ENCODE results near the gene KLRF1. TPM values are rescaled to one million over a fixed set of nuclear protein-coding genes. Genes with fewer than 3 reads are reported as not detected.
A peak's percentile ranks its signal among the peaks of the same experiment; 100 is the strongest.

The KLRF1 gene
- total and polyA plus RNA-seq, 3 experiments from 2014 or later, result 52.1 TPM; not detected in 2

- H3K36me3 ChIP-seq (ENCODE audit: insufficient read depth, low read length), result no peaks in the 10 kb centered on the region
- no peaks in the 10 kb centered on the region for H3K9me3 ChIP-seq (ENCODE audit: low read length)
- no peak for DNase-seq
- Mint-ChIP-seq H3K4me1 (peaks cover 46 to 66% (median 52%) of the 10 kb centered on the region in 3 donors), H3K4me3 (no peak overlapping the region), H3K9me3 (no peaks in the 10 kb centered on the region), H3K27ac (no peak overlapping the region), H3K36me3 (peaks cover 0 to 4% (median 1%) of the 10 kb centered on the region in 3 donors), H3K27me3 (no peaks in the 10 kb centered on the region)
- CTCF ChIA-PET, result no interaction called here
- POLR2A ChIA-PET, result interaction anchor here (0.7 to 1.0 kb wide), 2 partner anchors 14 to 31 kb away, joined by 3 to 6 read pairs; partner anchors contain the start of gene CD69
- H3K27me3 ChIP-seq (ENCODE audit: insufficient read depth, low read length, poor library complexity, severe bottlenecking), result no peaks in the 10 kb centered on the region
- no peak overlapping the region for H3K4me3 ChIP-seq (ENCODE audit: low read length)
- H3K27ac ChIP-seq (ENCODE audit: low read depth, low read length), result no peak overlapping the region
- peaks cover 47% of the 10 kb centered on the region for H3K4me1 ChIP-seq (ENCODE audit: insufficient read depth, low read length)
Measured at GRCh38 chr12:9792185-9792900, 34.9 kb upstream of the KLRF1 start.

DNA sequence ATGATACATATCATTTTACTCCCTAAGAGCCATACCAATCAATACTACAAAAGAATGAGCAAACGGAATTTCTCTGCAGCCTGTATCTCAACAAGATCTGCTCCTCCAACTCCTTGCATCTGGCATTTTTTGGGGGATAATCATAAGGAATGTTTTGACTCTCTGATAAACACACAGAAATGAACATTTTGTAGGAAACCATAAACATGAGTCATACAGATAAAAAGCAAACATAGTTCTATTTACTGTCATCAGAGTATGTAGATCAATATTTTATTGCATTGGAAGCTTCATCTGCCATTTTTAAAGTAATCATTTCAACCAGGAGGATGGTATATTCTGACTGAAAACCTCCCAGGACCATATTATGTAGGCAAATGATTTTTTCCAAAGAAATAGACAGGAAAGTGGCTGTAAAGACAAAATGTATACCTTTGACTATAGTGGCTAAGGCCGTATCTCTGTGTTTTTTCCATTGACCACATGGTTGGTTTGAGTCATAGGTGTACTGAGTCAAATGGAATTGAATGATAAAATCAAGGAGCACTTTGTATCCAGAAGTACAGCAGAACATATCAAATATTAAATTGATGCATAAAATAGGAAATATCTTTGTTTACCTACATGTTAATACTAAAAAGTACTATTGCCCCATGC is 34.2 kb upstream of the KLRF1 start:
- Histone ChIP-seq H3K9me3 (ENCODE audit: low read length) (no peaks in the 10 kb centered on the region), H3K4me3 (ENCODE audit: low read length) (no peak overlapping the region), H3K27me3 (ENCODE audit: insufficient read depth, low read length, poor library complexity, severe bottlenecking) (no peaks in the 10 kb centered on the region), H3K27ac (ENCODE audit: low read depth, low read length) (no peak overlapping the region), H3K36me3 (ENCODE audit: insufficient read depth, low read length) (no peaks in the 10 kb centered on the region), H3K4me1 (ENCODE audit: insufficient read depth, low read length) (peaks cover 54% of the 10 kb centered on the region)
- H3K27me3 Mint-ChIP-seq, result no peaks in the 10 kb centered on the region
- CTCF ChIA-PET, result no interaction called here
- H3K27ac Mint-ChIP-seq, result peak overlapping the region in 1 of 8 donors; percentile 41
- POLR2A ChIA-PET, result interaction anchor here (1.0 kb wide), 1 partner anchor 15 kb away, joined by 6 read pairs; no protein-coding TSS in a partner anchor
- H3K4me3 Mint-ChIP-seq, result peak overlapping the region in 1 of 7 donors; percentile 19
- DNase-seq, result no peak
- peaks cover 0 to 4% (median 1%) of the 10 kb centered on the region in 3 donors for H3K36me3 Mint-ChIP-seq
- no peaks in the 10 kb centered on the region for H3K9me3 Mint-ChIP-seq
- peaks cover 50 to 70% (median 53%) of the 10 kb centered on the region in 3 donors for H3K4me1 Mint-ChIP-seq

- CTCF ChIA-PET, result interaction anchor here (0.6 to 10.7 kb wide), 2 partner anchors 18 to 40 kb away, joined by 3 to 359 read pairs; partner anchors contain the start of gene CD69
- no peaks in the 10 kb centered on the region for H3K27me3 Mint-ChIP-seq
- peak overlapping the region in 6 of 7 donors; percentile 30 to 78 (median 54) for H3K4me3 Mint-ChIP-seq
- no peaks in the 10 kb centered on the region for H3K36me3 ChIP-seq (ENCODE audit: insufficient read depth, low read length)
- DNase-seq, result peak in 1 of 5 donors; percentile 40
- H3K4me1 Mint-ChIP-seq, result peaks cover 51 to 73% (median 55%) of the 10 kb centered on the region in 3 donors
- POLR2A ChIA-PET, result interaction anchor here (0.6 to 0.7 kb wide), 2 partner anchors 43 to 85 kb away, joined by 3 read pairs; no protein-coding TSS in a partner anchor
- H3K27ac ChIP-seq (ENCODE audit: low read depth, low read length), result peak overlapping the region; percentile 13
- no peaks in the 10 kb centered on the region for H3K9me3 Mint-ChIP-seq
- peaks cover 56% of the 10 kb centered on the region for H3K4me1 ChIP-seq (ENCODE audit: insufficient read depth, low read length)
- peak overlapping the region in 6 of 8 donors; percentile 10 to 82 (median 52) for H3K27ac Mint-ChIP-seq
- H3K4me3 ChIP-seq (ENCODE audit: low read length), result peak overlapping the region; percentile 15
- H3K9me3 ChIP-seq (ENCODE audit: low read length), result no peaks in the 10 kb centered on the region
- peaks cover 0 to 4% (median 1%) of the 10 kb centered on the region in 3 donors for H3K36me3 Mint-ChIP-seq
- no peaks in the 10 kb centered on the region for H3K27me3 ChIP-seq (ENCODE audit: insufficient read depth, low read length, poor library complexity, severe bottlenecking)
Measured at GRCh38 chr12:9793779-9794395, 33.4 kb upstream of the KLRF1 start.

DNA sequence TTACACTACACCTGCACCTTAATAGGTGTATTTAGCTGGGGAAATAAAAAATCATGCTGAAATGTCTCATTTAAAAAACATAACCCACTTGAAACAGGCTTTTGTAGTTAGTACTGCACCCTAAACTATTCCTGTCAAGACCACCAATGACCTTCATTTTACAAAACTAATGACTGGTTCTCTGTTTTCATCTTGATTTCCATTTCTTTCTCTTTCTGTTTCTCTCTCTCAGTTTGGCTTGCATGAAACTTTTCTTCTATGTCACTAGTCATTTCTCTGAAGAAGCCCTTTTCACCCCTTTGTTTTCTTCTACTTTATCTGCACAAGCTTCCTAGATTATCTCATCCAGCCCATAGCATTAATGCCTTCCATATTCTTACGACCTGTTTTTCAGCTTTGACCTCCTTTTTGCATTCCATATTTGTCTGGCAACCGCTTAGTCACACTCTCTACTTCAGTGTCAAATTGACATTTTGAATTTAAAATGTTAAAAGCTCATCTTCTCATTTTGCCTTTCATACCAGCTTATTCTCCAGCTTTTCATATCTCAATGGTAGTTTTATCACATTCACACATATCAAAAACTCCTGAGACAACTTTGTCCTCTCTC is 32.7 kb upstream of the KLRF1 start:
- POLR2A ChIA-PET, result interaction anchor here (0.6 to 4.2 kb wide), 3 partner anchors 35 to 86 kb away, joined by 3 to 35 read pairs (median 3); partner anchors contain the start of gene CD69
- no peaks in the 10 kb centered on the region for H3K27me3 Mint-ChIP-seq

DNA sequence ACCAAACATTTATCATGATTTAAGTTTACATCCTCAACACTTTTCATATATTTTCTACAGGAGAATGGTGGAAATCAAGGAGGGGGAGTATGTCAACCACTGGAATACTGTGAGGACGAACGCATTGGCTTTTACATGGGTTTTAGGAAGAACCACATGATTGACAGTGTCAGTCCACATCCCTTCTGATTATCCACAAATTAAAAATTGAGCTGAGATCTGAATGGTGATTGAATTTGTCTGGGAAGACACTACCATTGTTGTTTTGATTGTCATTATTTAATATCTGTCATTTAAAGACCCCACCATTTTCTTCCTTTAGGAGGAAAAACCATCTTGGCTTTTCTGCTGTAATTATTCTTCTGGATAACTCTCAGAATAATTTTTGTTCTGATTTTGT is 31.3 kb upstream of the KLRF1 start:
- no peak overlapping the region for H3K27ac ChIP-seq (ENCODE audit: low read depth, low read length)
- H3K4me1 ChIP-seq (ENCODE audit: insufficient read depth, low read length), result peaks cover 56% of the 10 kb centered on the region
- DNase-seq, result no peak
- H3K9me3 Mint-ChIP-seq, result no peaks in the 10 kb centered on the region
- no peak overlapping the region for H3K4me3 ChIP-seq (ENCODE audit: low read length)
- H3K4me3 Mint-ChIP-seq, result peak overlapping the region; percentile 51 to 80 (median 72)
- H3K9me3 ChIP-seq (ENCODE audit: low read length), result no peaks in the 10 kb centered on the region
- no peaks in the 10 kb centered on the region for H3K27me3 Mint-ChIP-seq
- no peaks in the 10 kb centered on the region for H3K36me3 Mint-ChIP-seq
- peak overlapping the region in 7 of 8 donors; percentile 24 to 96 (median 82) for H3K27ac Mint-ChIP-seq
- no peaks in the 10 kb centered on the region for H3K27me3 ChIP-seq (ENCODE audit: insufficient read depth, low read length, poor library complexity, severe bottlenecking)
- ChIA-PET POLR2A (interaction anchor here (4.2 kb wide), 1 partner anchor 36 kb away, joined by 35 read pairs; the partner anchor contains the start of gene CD69), CTCF (interaction anchor here (1.5 to 10.7 kb wide), 2 partner anchors 42 to 465 kb away, joined by 3 to 359 read pairs; partner anchors contain the start of gene CD69)
- H3K36me3 ChIP-seq (ENCODE audit: insufficient read depth, low read length), result no peaks in the 10 kb centered on the region
- peaks cover 51 to 73% (median 55%) of the 10 kb centered on the region in 3 donors for H3K4me1 Mint-ChIP-seq

More for the DNA sequence above, 32.7 kb upstream of the KLRF1 start:
- DNase-seq, result peak in 1 of 5 donors; percentile 16
- H3K4me1 ChIP-seq (ENCODE audit: insufficient read depth, low read length), result peaks cover 56% of the 10 kb centered on the region
- H3K27me3 ChIP-seq (ENCODE audit: insufficient read depth, low read length, poor library complexity, severe bottlenecking), result no peaks in the 10 kb centered on the region
- peak overlapping the region; percentile 29 for H3K27ac ChIP-seq (ENCODE audit: low read depth, low read length)
- no peaks in the 10 kb centered on the region for H3K9me3 ChIP-seq (ENCODE audit: low read length)
- H3K36me3 ChIP-seq (ENCODE audit: insufficient read depth, low read length), result no peaks in the 10 kb centered on the region
- Mint-ChIP-seq H3K4me3 (peak overlapping the region; percentile 51 to 80 (median 71)), H3K36me3 (peaks cover 0 to 4% (median 1%) of the 10 kb centered on the region in 3 donors), H3K9me3 (no peaks in the 10 kb centered on the region), H3K27ac (peak overlapping the region; percentile 10 to 96 (median 73)), H3K4me1 (peaks cover 51 to 73% (median 55%) of the 10 kb centered on the region in 3 donors)
- CTCF ChIA-PET, result interaction anchor here (0.6 to 10.7 kb wide), 4 partner anchors 11 to 463 kb away, joined by 3 to 359 read pairs (median 3); partner anchors contain the start of gene CD69
- H3K4me3 ChIP-seq (ENCODE audit: low read length), result peak overlapping the region; percentile 20

DNA sequence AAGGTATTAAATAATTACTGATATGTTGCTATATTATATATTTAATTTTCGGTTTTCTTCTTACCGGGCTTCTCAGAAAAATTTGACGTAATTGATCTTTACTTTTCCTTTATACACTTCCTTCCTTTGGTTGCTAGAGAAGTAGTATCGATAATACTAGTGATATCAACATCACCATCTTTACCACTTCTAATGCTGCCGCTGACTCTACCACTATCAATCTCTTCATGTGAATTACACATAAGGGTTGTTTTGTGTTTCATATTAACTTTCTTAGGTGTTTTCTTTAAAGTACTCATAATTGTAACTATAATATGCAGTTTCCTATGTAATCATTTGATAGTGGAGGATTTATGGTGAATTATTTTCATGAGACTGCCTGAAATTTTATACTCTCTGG is 30.9 kb upstream of the KLRF1 start:
- Histone ChIP-seq H3K36me3 (ENCODE audit: insufficient read depth, low read length) (no peaks in the 10 kb centered on the region), H3K9me3 (ENCODE audit: low read length) (no peaks in the 10 kb centered on the region), H3K27me3 (ENCODE audit: insufficient read depth, low read length, poor library complexity, severe bottlenecking) (no peaks in the 10 kb centered on the region), H3K4me3 (ENCODE audit: low read length) (peak overlapping the region; percentile 36), H3K27ac (ENCODE audit: low read depth, low read length) (peak overlapping the region; percentile 28), H3K4me1 (ENCODE audit: insufficient read depth, low read length) (peaks cover 56% of the 10 kb centered on the region)
- H3K4me3 Mint-ChIP-seq, result peak overlapping the region; percentile 11 to 80 (median 72)
- H3K27ac Mint-ChIP-seq, result peak overlapping the region; percentile 24 to 96 (median 80)
- no peaks in the 10 kb centered on the region for H3K36me3 Mint-ChIP-seq
- H3K9me3 Mint-ChIP-seq, result no peaks in the 10 kb centered on the region
- peak in 1 of 5 donors; percentile 47 for DNase-seq
- peaks cover 51 to 70% (median 55%) of the 10 kb centered on the region in 3 donors for H3K4me1 Mint-ChIP-seq
- ChIA-PET CTCF (interaction anchor here (1.3 to 10.7 kb wide), 4 partner anchors 25 to 89 kb away, joined by 3 to 359 read pairs (median 15); partner anchors contain the start of gene CD69), POLR2A (interaction anchor here (0.6 to 4.2 kb wide), 4 partner anchors 16 to 465 kb away, joined by 3 to 35 read pairs (median 8); partner anchors contain the start of gene CD69)
- H3K27me3 Mint-ChIP-seq, result no peaks in the 10 kb centered on the region

GRCh38 chr12:9796971-9797370 is 30.3 kb upstream of the KLRF1 start:
- Histone ChIP-seq H3K4me3 (ENCODE audit: low read length) (peak overlapping the region; percentile 36), H3K4me1 (ENCODE audit: insufficient read depth, low read length) (peaks cover 56% of the 10 kb centered on the region), H3K27me3 (ENCODE audit: insufficient read depth, low read length, poor library complexity, severe bottlenecking) (no peaks in the 10 kb centered on the region), H3K27ac (ENCODE audit: low read depth, low read length) (peak overlapping the region; percentile 28), H3K36me3 (ENCODE audit: insufficient read depth, low read length) (no peaks in the 10 kb centered on the region), H3K9me3 (ENCODE audit: low read length) (no peaks in the 10 kb centered on the region)
- H3K9me3 Mint-ChIP-seq, result no peaks in the 10 kb centered on the region
- POLR2A ChIA-PET, result interaction anchor here (0.6 to 4.2 kb wide), 4 partner anchors 16 to 466 kb away, joined by 3 to 35 read pairs (median 8); partner anchors contain the start of gene CD69
- no peak for DNase-seq
- H3K27me3 Mint-ChIP-seq, result no peaks in the 10 kb centered on the region
- peak overlapping the region; percentile 12 to 80 (median 64) for H3K4me3 Mint-ChIP-seq
- peaks cover 50 to 64% (median 55%) of the 10 kb centered on the region in 3 donors for H3K4me1 Mint-ChIP-seq
- H3K36me3 Mint-ChIP-seq, result no peaks in the 10 kb centered on the region
- H3K27ac Mint-ChIP-seq, result peak overlapping the region in 6 of 8 donors; percentile 24 to 96 (median 83)
- CTCF ChIA-PET, result interaction anchor here (1.1 to 10.7 kb wide), 9 partner anchors 17 to 90 kb away, joined by 3 to 359 read pairs (median 5); partner anchors contain the start of gene CD69

All from CD8-positive, alpha-beta memory T cell (primary cell).